GM21367 (cell line): ENCODE data around the gene MAFG.

Source experiments
- ATAC-seq: cut with Tn5 transposase; IDR thresholded peaks from one replicate; pipeline ENCODE4 v1.9.1; 2021; ENCODE audit not compliant: unreplicated experiment

The MAFG gene

DNA sequence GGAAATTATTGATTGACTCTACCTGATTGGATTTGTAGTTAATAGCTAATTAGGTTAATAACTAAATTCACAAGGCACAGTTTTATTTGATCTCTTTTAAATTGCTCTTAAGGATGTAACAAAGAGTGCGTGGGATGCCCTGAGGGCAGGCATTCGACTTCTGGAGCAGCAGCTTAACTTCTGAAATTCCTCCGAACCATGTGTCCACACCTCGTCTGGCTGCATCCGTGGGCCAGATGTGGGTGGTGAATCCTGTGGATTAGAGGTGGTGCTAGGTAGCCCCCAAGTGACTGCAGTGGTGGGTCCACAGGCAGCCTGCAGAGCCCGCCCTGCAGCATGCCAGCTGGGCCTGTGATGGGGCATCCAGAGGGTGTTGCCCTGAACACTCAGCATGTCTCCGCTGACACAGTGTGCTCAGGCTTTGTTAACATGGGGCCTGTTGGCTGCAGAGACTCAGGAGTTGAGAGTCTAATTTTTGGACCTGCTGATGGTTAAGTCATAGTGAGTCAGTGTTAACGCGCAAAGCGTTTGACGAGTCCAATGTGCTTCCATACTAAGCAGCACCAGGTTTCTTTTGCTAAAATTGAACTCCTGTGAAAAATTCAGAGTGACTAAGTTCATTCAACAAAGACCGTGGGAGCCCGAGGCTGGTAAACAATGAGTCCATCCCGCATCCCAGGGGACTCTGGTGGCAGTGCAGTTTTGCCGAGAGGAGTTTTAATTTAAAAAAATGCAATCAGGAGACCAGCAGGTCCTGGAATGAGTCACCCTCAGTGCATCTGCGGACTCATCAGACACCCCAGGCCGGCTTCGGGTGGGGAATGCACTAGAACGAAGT lies 29.3 kb downstream of the MAFG start:
- ATAC-seq, result no peak

DNA sequence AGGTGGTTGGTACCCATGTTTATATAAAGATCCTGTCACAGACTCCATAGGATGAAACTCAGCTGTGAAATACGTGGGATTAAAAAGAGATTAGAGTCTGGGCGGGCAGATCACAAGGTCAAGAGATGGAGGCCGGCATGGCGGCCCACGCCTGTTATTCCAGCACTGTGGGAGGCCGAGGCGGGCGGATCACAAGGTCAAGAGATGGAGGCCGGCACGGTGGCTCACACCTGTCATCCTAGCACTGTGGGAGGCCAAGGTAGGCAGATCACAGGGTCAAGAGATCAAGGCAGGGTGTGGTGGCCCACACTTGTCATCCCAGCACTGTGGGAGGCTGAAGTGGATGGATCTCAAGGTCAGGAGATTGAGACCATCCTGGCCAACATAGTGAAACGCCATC lies 32.1 kb downstream of the MAFG start:
- ATAC-seq, result no peak

DNA sequence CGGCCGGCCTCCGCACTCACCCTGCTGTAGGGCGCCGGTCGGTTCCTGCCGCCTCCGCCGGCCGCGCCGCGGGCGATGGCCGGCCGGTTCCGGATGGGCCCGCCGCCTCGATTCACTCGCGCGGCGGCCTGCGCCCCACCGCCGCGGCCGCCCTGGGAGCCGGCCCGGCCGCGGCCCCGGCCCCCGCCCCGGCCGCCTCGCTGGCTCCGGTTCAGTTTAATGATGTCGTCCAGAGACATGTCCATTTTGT lies 36.3 kb downstream of the MAFG start:
- ATAC-seq, result no peak

DNA sequence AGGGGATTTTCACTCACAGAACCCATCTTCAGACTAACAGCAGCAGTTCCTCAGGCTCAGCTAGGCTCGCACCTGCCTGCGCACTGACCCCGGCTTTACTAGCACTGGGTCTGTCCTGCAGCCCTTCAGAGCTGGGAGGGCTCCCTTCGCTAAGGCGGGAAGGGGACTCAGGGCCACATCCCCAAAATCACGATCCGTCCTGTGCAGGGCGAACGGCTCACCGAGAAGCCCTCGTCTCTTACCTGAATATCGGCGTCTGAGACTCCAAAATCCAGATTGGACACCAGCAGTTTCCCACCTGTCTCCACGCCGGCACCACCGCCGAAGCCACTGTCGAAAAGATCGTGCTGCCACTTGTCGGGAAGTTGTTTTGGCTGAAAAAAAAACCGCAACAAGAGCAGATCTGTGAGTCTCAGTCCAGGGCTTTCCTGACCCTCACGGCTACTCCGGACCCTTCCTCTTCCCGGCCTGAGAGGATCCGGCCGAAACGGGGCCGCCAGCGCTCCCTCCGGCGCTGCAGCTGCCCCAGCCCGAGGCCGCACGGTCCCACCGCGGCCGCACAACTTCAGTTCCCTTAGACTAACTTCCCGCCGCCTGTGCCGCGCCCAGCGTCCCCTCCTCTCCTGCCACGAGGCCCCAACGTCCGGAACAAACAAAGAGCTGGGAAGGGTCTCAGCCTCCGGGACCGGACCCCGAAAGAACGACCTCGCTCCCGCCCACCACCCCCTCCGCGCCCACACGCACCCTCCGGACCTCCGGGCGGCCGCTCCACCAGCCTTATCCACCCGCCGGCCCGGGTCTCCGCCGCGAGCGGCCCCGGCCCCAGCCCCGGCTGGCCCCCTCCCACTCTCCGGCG lies 36.9 kb downstream of the MAFG start:
- peak; percentile 1 for ATAC-seq

DNA sequence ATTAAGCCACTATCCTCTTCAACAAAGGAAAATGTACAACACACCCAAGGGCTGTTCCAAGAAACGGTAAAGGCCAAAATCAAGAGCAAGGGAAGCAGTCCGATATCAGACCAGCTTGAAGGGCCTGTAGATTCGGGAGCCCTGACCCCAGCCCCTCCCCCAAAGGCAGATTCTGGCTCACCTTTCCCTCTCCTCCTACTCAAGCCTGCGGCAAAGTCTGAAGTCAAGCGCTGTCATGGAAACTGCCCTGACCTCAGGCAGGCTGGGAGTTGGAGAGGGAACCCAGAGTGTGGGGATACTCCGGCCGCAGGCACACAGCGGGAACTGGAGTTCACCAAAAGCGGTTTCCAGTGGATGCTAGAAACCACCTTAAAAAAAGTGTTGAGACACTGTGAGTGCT lies 37.9 kb downstream of the MAFG start:
- ATAC-seq, result no peak

DNA sequence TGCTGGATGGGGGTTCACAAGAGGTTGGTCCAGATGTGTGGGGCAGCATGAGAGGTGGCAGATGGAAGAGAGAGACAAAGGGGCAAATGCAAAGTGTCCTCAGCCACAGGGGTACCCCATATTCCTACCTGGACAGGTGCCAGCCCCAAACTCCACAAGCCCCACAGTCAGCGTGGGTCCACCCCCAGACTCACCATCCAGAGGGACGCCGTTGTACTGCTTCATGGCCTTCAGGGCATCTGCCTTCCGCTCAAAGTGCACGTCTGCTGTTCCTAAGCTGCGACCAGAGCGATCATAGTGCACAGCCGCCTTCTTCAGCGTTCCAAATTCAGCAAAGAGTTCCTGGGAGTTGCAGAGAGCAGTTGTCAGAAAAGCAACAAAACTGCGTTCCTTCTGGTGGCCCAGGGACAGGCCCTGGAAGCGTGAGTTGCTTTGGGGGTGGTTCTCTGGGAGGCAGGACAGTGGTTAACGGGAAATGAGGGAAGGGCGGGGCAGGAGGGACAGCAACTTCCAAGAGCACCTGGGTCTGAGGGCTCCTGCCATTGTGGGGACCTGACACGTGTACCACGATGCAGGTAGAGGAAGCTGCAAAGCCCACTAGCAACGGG lies 38.4 kb downstream of the MAFG start:
- no peak for ATAC-seq

DNA sequence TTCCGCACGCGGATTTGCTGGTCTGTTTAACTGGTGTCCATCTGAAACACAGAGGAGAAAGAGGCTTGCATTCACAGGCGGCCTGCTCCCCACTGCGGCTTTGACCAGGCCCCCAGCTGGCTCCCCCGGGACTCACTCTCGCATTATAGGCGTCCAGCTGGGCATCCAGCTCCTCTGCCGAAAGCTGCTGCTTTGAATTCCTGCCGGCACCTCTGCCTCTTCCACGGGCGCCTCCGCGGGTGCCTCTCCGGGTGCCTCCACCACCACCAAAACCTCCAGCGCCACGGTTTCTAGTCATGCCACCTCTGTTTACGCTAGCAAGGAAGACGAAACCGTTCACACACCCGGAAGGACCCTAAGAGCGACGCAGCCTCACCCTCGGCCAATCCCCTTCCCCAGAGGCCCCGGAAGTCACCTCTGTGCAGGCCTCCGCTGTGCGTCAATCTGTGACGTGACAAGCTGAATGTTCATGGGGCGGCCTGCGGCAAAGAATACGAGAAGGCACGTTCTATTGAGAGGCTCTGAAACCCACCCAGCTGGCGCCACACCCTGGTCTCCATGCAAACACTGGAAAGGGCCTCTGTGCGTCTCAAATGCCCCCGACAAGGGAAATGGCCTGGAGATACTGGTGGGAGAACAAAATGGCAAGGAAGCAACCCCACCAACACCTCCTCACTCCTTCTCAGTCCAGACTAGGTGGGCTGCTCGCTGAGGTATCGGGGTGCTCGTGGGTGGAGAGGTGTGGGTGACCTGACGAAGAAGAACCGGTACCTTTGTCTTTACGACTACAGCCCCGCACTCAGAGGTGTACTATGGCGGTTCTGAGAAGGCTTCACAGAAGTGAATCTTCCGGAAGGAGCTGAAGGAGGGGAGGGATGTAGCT lies 39.2 kb downstream of the MAFG start:
- ATAC-seq, result no peak

DNA sequence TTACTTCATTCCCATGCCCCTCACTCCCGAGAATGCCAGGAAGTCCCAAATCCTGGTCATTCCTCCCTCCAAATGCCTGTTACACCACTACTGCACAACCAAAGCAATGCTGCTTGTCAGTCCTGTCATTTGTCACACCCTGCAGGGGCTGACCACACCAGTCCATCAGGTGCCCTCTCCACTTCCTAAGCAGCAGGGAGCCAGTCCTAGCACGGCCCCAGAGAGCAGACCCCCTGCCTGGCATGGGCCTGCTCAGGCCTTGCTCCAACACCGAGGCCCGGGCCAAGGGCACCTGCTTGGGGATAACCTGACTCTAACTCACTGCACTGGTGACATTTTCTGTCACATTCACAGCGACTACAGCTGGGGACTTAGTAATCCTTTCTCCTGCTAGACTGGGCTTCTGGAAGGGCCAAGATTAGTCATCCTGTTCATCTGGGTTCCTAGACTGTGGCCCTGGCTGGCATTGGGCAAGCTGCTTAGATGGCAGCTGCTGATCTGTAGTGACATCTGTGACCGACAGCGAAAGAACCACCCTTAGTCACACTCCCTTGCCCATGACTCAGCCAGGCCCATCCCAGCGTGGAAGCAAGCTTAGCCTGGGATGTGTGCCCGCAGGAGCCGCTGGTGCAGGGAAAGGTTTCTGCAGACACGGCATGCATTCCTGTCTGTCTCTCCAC lies 41.5 kb downstream of the MAFG start:
- ATAC-seq, result no peak

DNA sequence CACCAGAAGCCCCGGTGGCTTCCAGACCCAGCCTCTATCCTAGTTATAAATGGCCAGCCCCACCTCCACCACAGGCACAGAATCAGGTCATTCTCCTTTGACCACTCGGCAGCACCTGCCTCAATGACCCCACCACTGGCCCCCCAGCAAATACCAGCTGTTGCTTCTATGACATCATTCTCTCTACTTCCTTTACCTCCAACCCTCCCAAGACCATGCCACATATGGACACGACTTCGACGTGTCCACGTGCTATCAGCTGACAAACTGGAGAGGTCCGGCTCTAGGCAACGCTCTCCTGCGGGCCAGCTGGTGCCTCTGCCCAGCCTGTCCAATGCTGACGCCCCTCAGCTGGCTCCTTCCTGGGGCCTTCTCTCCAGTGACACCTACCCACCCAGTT lies 42.1 kb downstream of the MAFG start:
- no peak for ATAC-seq

DNA sequence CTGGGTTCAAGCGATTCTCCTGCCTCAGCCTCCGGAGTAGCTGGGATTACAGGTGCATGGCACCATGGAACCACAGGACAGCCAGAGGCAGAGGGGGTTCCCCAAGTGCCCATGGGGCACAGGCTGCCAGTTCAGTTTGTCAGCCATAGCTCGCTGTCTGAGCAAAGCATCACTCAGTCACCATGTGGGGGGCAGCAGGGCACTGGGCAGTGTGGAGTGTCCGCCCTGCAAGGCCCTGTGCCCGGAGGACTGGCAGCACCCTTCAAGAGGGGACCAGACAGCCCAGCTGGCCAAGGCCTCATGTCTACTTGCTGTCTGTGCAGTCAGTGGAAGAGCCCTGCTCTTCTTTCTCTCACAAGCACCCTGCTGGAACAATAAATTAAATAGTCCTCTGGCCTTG lies 42.6 kb downstream of the MAFG start:
- ATAC-seq, result no peak

DNA sequence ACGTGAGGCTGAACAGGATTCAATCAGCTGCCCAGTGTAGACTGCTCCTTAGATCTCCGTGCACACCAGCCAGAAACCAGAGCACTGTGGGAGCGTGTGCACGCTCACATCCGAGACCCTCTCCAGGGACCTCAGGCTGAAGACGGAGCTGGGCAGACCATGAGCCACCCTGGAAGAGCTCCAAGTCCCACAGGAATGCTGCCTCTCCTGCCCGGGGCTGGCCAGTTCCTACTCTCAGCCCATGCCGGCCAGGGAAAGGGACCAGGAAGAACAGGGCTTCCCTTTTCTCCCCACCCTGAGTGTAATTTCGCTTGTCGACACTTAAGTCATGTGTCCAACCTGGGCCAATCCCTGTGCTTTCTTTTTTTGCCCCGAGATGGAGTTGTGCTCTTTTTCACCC lies 43.0 kb downstream of the MAFG start:
- ATAC-seq, result no peak

DNA sequence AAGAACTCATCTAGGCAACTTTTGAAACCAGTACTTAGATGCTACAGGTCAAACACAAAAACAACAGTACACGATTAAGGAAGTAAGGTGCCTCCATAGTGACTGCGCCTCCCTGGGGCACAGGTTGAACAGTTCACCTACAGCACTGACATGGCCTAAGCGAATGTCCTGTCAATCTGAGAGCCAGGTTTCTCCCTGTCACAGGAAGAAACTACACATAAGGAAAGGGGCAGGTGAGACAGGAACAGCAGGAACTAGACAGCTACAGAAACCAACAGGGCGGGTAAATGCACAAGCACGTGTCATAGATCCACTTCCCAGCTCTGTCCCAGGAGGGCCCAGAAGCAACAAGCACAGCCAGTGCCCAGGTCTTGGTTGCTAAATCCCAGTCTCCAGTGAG lies 48.4 kb downstream of the MAFG start:
- ATAC-seq, result no peak

DNA sequence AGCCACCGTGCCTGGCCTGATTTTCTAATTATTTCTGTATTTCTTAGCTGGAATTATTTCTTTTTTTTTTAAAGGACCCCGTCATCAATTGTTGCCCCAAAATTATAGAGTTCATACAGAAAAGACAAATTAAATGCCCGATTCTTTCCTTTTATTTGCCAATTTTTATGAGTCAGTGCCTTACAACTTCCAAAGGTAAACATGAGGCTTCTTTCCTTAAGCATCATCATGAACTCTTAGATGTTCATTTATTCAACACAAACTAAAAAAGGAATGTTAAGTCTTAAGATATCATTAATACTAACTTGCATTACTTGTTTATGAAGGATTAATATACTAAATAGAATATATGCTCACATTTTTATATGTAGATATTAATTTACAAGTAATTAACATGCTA lies 49.2 kb downstream of the MAFG start:
- no peak for ATAC-seq

DNA sequence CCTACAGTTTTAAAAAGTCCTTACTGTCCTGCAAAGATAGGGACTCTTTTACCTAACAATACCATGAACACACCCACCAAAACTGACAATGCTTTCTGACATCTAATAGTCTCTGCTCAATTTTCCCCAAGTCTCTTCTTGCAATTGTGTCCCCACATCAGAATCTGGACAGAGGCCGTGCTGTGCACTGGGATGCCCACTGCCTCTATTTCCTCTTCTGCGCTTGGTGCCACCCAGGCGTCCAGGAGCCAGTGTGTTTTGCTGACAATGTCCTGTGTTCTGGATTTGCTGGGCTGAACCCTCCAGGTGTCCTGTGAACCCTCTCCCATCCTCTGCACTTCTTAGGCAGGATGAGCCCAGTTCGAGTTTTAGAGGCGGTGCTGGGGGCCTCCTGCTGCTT lies 50.0 kb downstream of the MAFG start:
- no peak for ATAC-seq

DNA sequence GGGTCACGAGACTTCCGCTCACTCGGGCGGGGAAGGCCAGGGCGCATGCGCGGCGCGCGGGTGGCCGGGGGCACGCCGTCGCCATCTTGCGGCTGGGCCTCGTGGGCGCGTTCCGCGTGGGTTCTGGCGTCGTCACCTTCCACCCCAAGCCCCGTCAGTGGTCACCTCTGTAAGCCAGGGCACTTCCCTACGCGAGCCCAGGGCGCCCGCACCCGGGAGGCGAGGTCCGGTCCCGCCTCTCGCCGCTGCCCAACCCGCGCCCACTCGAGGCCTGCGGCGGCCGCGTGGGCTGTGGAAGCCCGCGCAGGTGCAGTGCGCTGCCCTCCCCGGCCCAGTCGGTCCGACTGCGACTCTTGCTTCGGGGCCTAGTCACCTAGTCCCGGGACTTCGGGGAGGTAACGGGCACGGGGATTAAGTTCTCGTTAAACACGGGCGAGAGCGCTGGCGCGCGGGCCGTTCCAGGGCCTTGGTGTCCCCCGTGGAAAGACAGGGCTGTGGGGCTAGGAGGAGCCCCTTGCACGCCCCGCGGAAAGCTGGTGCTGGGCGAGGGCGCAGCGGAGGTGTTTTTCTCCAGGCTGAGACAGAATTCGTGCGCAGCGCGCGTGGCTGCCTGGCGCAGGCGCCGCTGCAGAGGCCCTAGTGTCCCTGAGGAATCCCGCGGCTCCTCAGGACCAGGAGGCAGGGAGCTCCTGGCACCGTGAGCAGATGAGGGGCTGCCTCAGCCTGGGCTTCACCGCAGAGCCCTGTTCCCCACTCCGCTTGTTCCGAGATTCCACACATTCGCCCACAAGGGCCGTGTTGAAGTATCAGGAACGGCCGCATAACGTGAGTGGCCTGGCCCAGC lies 55.9 kb downstream of the MAFG start:
- ATAC-seq, result peak; percentile 34

DNA sequence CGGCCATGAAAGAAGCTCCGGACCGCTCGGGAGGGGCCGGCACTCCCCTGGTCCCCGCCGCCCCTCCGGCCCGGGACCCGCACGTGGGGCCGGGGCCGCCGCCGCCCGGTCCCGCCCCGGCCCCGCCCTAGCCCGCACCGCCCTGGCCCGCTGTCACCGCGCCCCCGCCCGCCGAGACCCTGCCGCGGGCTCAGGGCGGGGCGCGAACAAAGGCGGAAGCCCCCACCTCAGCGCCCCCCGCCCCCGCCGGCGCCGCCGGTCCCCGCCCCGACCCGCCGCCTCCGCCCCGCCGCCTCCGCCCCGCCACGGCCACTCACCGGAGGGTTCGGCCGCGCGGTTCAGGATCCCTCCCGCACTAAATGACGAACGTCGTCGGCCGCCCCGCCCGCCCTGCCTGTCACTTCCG lies 56.6 kb downstream of the MAFG start, which contains the start of gene ARHGDIA:
ARHGDIA (minus strand) TSS at position 357 of the 406 bp plus-strand sequence. CDS start 1,407 bp downstream, outside the sequence.
- peak; percentile 1 for ATAC-seq

DNA sequence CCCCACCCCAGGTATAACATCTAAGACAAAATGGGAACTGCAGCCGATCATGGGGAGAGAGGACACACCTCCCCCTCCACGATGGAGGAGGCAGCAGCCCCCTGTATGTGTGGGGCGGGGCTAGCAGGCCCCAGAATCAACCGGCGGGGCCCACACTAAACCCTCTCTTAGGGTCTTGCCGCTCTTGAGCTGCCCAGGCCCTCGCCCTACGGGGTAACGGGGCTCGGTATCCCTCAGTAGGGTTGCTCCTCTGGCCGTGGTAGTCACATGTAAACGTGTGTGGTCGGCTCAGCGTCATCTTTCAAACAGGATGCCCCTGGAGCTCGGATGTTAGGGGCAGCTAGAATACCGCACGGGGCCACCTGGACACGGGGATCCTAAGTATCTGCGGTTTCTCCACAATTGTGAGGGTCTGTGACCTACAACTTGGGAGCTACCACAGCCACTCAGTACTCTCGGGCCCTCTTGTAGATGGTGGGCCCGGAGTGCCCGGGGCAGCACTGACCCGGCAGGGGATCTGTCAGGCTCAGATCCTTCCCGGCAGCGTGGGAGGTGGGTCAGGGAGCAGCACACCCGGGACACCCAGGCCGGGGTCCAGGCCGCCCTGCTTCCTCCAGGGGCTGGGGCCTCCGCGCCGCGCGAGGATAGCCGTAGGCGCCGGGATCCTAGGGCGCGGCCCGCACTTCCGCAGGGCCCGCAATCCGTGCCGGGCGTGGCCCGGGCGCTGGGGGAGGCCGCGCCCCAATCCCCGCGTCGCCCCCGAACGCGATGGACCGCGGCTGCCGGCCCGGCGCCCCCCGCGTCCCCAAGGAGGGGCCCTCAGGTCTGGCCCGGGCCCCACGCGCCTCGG lies 57.2 kb downstream of the MAFG start:
- ATAC-seq, result no peak

DNA sequence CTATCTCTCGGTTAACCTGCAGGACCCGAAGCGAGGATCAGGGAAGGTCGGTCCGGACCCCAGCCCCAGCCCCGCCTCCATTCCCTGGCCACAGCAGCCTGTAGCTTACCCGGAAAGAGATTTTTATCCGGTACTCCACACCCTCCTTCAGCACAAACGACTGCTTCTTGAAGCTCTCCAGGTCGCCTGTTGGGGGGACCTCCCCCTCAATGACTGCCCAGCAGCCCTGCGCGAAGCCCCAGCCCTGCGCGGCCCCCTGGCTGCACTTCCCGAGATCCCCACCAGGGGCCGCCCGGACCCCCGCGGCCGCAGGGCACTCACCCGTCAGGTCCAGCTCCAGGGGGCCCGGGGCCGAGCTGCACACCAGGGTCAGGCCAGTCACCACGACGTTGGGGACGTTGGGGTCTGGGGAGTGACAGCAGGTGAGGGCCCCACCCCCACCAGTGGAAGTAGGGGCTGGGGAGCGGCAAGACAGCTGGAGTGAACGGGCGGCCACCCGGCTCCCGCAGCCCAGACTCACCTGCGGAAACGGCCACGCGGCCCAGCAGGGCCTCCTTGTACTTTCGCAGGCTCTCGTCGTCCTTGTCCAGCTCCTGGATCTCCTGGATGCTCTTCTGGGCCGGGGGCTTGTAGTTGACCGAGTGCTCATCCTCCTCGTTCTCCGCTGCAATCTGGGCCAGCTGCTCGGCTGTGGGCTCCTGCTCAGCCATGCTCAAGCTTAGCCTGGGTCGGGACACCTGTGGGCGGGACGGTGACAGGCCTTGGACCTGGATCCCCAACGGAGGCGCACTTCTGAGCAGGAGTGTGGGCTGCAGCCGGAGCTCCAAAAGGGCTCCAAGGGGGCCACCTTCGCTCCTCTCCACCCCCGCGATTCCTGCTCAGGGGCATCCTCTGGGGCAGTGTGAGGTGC lies 58.1 kb downstream of the MAFG start:
- no peak for ATAC-seq
